Stimulated activated CD4-positive, alpha-beta T cell treated with anti-CD3 and anti-CD28 coated beads, Interleukin-1b, Interleukin-23, amount 100 ng/mL, for 1 hour (primary cell): ENCODE results near the gene FAM76B.
"Not testable (repeated sequence)": the region's sequence is repeated elsewhere in the genome, so short reads cannot be mapped to it uniquely, and the experiment has no call there.

Source experiments
- DNase-seq, 2 donors: peaks; one replicate each; pipeline ENCODE4 v3.0.0-alpha.2; 2020; ENCODE audit warnings: low read depth in 2 of 2

FAM76B gene

GRCh38 chr11:95789506-95790122 is at the start of gene FAM76B:
TSS of gene FAM76B (minus strand) at chr11:95789782. CDS start at chr11:95789478, 304 bp downstream.
- DNase-seq = peak; percentile 81 to 87

- peak; percentile 20 to 22 for DNase-seq
These were observed 46.3 kb upstream of the FAM76B start for GRCh38 chr11:95835768-95836488.

- no peak for DNase-seq
These were observed 45.8 kb upstream of the FAM76B start for GRCh38 chr11:95835351-95835750.

- DNase-seq = no peak
These were observed 43.8 kb upstream of the FAM76B start for GRCh38 chr11:95833378-95833777.

- DNase-seq = no peak
These were observed 43.2 kb upstream of the FAM76B start for GRCh38 chr11:95832763-95833162.

GRCh38 chr11:95831198-95831883 is 41.8 kb upstream of the FAM76B start:
- DNase-seq = no peak

- no peak for DNase-seq
These were observed 40.1 kb upstream of the FAM76B start for GRCh38 chr11:95829580-95830259.

- DNase-seq = no peak
These were observed 38.1 kb upstream of the FAM76B start for GRCh38 chr11:95827696-95828095.

- DNase-seq = no peak
These were observed 32.1 kb upstream of the FAM76B start for GRCh38 chr11:95821640-95822039.

GRCh38 chr11:95816037-95816436 is 26.5 kb upstream of the FAM76B start:
- DNase-seq = no peak

GRCh38 chr11:95811052-95811451 is 21.5 kb upstream of the FAM76B start:
- not testable (repeated sequence) for DNase-seq

- DNase-seq = not testable (repeated sequence)
These were observed 16.9 kb upstream of the FAM76B start for GRCh38 chr11:95806464-95806863.

GRCh38 chr11:95805869-95806268 is 16.3 kb upstream of the FAM76B start:
- no peak for DNase-seq

- no peak for DNase-seq
These were observed 14.4 kb upstream of the FAM76B start for GRCh38 chr11:95803973-95804372.

- no peak for DNase-seq
These were observed 13.2 kb upstream of the FAM76B start for GRCh38 chr11:95802806-95803205.

GRCh38 chr11:95800438-95800837 is 10.9 kb upstream of the FAM76B start:
- DNase-seq = no peak

GRCh38 chr11:95799546-95799945 is 10.0 kb upstream of the FAM76B start:
- DNase-seq = no peak

- DNase-seq = no peak
These were observed 6.9 kb upstream of the FAM76B start for GRCh38 chr11:95796501-95796900.

GRCh38 chr11:95795627-95796295 is 6.2 kb upstream of the FAM76B start:
- DNase-seq = no peak

GRCh38 chr11:95794086-95794485 is 4.5 kb upstream of the FAM76B start:
- no peak for DNase-seq

GRCh38 chr11:95793116-95793515 is 3.5 kb upstream of the FAM76B start:
- no peak for DNase-seq

- no peak for DNase-seq
These were observed 3.1 kb upstream of the FAM76B start for GRCh38 chr11:95792700-95793099.
